Stimulated activated CD4-positive, alpha-beta T cell treated with anti-CD3 and anti-CD28 coated beads, Interleukin-2, amount 100 ng/mL, for 48 hours (primary cell): ENCODE data around the gene CLSTN2.

Experiments used
- DNase-seq, 2 donors: peaks; one replicate each; pipeline ENCODE4 v3.0.0-alpha.2; 2020

CLSTN2 gene

GRCh38 chr3:140246578-140246977, 311.6 kb downstream of the CLSTN2 start:
- DNase-seq: no peak

- no peak for DNase-seq
These were observed 312.8 kb downstream of the CLSTN2 start for GRCh38 chr3:140247775-140248174.

- no peak for DNase-seq
These were observed 314.2 kb downstream of the CLSTN2 start for GRCh38 chr3:140249188-140249587.

- DNase-seq: no peak
These were observed 315.2 kb downstream of the CLSTN2 start for GRCh38 chr3:140250010-140250855.

- DNase-seq: no peak
These were observed 316.0 kb downstream of the CLSTN2 start for GRCh38 chr3:140250945-140251344.

DNA sequence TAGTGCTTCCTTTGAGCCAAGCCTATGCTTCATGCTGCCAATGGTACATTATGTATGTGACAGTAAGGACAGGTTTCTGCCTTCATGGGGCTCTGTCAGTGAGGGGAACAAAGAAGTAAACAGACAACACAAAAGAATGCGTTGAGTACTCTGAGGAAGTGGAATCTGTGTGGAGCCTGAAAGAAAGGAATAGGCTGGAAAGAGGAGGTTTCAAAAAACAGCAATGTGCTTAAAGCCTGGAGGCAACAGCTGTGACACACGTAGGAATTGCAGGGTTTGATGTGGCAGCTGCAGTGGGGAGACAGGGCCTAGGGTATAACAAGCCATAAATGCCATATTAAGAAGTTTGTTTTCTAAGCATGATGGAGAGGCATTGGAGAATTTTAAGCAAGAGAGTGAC, 316.7 kb downstream of the CLSTN2 start:
- DNase-seq: no peak

DNA sequence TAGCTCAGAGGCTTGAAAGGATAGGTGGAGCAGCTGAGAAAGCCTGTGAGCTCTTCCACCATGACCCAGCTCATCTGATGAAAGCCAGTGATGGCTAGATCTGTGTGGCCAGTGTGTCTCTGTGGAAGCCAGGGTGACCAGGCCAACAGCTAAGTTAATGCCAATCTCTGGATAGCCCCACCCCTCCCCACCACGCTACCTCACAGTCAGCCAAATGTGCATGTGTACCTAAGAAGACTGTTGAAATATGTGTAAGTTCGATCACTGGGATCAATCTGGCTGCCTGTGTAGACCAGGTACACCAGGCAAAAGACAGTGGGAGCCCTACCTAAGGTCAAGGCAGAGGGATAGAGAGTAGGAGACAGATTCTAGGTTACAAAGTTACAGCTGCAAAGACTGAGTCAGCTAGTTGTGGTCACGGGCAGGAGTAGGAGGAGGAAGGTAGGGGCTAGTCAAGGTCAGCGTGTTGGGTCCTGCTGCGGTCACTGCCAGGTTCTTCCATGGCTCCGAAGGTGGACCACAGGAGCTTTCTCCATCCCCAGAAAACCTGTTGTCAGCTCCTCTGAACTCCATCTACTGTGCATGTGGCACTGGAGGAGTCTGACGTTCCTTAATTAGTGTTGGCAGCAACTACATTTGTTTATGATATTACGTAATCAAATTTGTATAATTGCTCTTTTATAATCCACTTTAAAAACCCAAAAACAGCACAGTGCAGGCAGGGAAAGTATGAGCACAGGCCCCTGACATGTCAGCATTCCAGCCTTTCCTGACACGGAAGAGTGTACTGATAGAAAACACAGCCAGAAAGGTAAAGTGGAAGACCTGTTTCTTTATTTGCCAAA, 318.0 kb downstream of the CLSTN2 start:
- DNase-seq: no peak

DNA sequence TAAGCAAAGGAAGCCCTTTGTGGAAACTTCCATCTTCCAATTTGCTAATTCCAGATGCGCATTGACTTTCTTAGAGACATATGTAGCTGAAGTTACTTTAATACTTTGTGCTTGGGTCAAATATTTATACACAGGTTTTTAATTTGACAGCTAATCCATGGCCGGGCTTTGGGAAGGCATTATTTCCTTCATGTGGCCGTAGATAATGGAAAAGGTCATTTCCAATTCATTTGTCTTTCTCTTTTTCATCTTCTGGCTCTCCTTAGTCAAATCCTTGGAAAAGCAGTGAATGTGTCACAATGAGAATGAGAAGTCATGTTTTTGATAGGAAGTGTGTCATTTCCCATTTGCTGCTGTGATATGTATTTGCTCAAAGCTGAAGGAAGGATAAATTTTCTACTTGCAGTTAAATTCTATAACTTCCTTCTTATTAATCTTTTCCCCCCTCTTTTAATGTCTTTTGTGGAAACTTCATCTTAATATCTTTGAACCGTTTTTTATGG, 323.3 kb downstream of the CLSTN2 start:
- no peak for DNase-seq

DNA sequence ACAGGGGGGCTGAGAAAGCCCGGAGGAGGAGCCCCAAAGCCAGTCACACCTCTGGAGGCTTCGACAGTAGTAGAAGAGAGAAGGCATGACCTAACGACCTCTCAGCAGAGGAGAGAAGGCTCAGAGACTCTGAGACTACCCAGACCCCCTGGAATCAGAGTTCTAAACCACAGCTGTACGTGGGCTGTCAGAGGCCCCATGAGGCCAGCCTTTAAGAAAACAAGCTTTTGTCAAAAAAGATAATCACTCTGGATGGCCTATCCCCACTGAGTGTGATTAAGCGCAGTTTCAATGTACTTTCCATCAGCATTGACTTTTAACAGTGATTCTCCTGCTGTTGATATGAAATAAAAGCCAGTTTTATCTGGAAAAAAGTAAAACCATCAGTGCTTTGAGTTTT, 330.3 kb downstream of the CLSTN2 start:
- DNase-seq: no peak

- DNase-seq: no peak
These were observed 333.1 kb downstream of the CLSTN2 start for GRCh38 chr3:140268103-140268502.

- no peak for DNase-seq
These were observed 333.6 kb downstream of the CLSTN2 start for GRCh38 chr3:140268610-140269009.

DNA sequence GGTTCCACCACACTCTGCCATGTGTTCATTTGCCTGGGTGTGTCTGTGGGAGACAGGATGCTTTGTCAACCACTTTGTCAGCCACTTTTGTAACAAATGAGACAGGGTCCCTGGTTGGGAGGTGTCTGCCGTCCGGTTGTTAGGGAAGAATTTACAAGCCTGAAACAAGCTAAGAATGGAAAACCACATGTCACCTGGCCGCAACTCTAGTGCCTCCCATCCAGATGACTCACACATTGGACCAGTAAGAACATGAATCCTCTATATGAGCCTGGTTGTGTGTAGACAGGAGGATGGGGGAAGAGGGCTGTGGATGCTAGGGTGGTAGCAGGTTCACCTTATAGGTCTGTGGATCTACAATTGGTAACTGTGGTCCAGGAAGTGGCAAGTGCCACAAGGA, 335.3 kb downstream of the CLSTN2 start:
- DNase-seq: no peak

GRCh38 chr3:140273542-140274195, 338.7 kb downstream of the CLSTN2 start:
- no peak for DNase-seq

DNA sequence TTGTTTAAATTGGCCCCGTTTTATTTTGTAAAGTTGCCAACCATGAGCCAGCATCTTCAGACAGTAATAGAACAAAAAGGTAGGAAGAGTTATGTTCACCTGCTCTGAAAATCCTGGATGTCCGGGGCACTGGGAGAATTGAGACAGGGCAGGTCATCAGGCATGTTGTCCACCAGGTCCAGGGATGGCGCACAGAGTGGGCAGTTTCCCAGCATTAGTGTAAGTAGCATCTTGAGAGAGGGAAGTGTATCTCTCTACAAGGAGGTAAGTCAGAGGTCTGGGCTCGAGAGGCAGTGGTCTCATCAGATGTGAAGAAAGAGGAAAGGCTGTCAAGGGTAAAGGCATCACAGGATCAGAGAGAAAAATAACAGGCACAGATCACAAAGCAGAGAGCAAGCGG, 339.4 kb downstream of the CLSTN2 start:
- DNase-seq: no peak

DNA sequence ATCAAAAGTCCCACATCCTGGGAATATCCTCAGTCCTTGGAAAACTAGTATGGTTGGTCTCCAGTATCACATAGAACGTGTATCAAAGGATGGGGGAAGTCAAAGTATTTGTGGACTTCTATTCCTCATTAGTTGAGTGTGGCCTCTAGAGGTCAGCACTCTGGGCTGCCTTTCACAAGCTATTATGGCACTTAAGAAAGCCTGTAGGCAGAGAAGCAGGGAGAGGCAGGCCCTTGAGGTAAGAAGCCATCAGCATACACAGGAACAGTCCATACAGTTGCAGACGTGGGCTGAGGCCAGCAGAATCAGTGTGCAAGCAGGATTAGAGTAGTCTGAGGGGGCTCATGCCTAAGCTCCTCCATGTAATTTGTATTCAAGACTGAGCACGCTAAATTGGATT, 341.7 kb downstream of the CLSTN2 start:
- no peak for DNase-seq

DNA sequence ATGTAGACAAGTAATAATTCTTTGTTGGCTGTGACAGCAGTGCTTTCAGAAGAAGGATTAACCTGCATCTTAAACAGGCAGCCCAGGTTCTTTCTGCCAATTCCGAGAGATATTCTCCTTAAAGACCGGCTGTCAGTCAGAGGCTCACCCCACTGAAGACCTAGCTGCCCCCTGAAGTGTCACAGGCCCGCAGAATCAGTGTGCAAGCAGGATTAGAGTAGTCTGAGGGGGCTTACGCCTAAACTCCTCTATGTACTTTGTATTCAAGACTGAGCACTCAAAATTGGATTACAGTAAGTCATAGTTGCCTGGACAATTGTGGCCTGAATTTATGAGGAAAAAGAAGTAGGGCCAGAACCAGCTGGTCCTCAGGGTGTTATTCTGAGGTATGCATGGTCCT, 342.9 kb downstream of the CLSTN2 start:
- no peak for DNase-seq

- DNase-seq: no peak
These were observed 349.4 kb downstream of the CLSTN2 start for GRCh38 chr3:140284372-140284771.

DNA sequence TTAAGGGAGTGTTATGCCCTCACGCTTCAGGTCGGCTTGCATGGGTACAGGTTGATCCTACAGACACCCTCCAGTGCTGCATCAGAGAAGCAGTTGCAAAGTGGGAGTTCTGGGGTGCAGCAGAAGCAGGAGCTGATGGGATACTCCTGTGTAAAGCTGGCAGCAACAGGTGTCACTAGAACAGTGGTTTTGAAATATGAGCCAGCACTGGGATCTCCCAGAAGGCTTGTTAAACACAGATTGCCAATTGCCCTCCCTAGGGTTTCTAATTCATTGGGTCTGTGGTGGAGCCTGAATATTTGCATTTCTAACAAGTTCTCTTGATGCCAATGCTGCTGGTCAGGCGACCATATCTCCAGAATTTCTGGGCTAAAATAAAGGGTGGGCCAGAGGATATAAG, 350.4 kb downstream of the CLSTN2 start:
- DNase-seq: no peak

- no peak for DNase-seq
These were observed 353.6 kb downstream of the CLSTN2 start for GRCh38 chr3:140288595-140288994.

GRCh38 chr3:140290105-140290504, 355.1 kb downstream of the CLSTN2 start:
- DNase-seq: no peak

DNA sequence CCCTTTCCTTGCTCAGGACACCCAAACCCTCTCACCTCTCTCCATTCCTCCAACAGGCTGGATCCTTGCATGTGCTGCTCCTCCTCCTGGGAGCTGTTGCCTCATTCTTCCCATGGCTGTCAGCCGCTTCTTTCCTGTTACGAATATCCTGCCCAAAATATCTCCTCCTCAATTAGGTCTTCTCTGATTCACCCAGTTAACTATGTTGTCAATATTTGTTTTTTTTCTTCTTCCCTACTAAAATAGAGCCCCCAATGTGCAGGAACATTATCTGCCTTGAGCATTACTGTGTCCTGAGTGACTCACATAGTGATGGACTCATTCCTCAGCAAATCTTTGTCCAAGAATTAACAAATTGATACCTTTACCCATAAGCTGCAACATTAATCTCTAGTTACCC, 357.2 kb downstream of the CLSTN2 start:
- DNase-seq: no peak

DNA sequence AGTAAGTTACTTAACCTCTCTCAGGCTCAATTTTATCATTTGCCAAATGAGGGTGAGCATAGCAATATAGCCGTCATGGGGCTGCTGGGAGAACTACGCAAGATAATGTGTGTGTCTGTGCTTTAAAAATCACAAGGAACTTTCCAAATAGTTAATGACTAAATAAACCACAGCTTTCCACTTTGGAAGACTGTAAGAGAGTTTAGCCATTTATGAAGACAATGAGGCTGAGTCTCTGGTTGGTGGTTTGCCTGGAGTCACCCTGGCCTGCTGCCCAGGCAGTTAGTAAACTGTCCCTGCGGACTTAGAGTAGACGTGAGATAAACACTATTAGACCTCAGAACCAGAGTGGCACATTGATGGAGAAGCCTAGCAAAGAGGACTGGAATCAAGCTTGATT, 357.7 kb downstream of the CLSTN2 start:
- DNase-seq: no peak

- DNase-seq: no peak
These were observed 359.1 kb downstream of the CLSTN2 start for GRCh38 chr3:140294058-140294457.
